GM18867 (cell line): Measurements from ENCODE around the gene SCAPER.
"Not testable (repeated sequence)": the region's sequence is repeated elsewhere in the genome, so short reads cannot be mapped to it uniquely, and the experiment has no call there.

Experiments
- ATAC-seq: cut with Tn5 transposase; IDR thresholded peaks from one replicate; pipeline ENCODE4 v1.9.1; 2021; ENCODE audit warnings: mild to moderate bottlenecking, moderate library complexity; ENCODE audit not compliant: unreplicated experiment

SCAPER gene

GRCh38 chr15:76864586-76864985 lies 40.6 kb downstream of the SCAPER start:
- no peak for ATAC-seq

- no peak for ATAC-seq
Measured at GRCh38 chr15:76863693-76864092, 41.4 kb downstream of the SCAPER start.

- ATAC-seq: no peak
Measured at GRCh38 chr15:76863123-76863522, 42.0 kb downstream of the SCAPER start.

- ATAC-seq: no peak
Measured at GRCh38 chr15:76861815-76862397, 43.2 kb downstream of the SCAPER start.

GRCh38 chr15:76860201-76860600 lies 44.9 kb downstream of the SCAPER start:
- no peak for ATAC-seq

GRCh38 chr15:76850367-76850766 lies 54.8 kb downstream of the SCAPER start:
- not testable (repeated sequence) for ATAC-seq

GRCh38 chr15:76846782-76847181 lies 58.4 kb downstream of the SCAPER start:
- ATAC-seq: no peak

GRCh38 chr15:76844096-76844495 lies 61.0 kb downstream of the SCAPER start:
- ATAC-seq: no peak

- ATAC-seq: no peak
Measured at GRCh38 chr15:76843269-76843668, 61.9 kb downstream of the SCAPER start.

GRCh38 chr15:76840830-76841460 lies 64.2 kb downstream of the SCAPER start:
- ATAC-seq: no peak

- no peak for ATAC-seq
Measured at GRCh38 chr15:76839173-76839572, 66.0 kb downstream of the SCAPER start.

- ATAC-seq: no peak
Measured at GRCh38 chr15:76837474-76837873, 67.7 kb downstream of the SCAPER start.

GRCh38 chr15:76829939-76830338 lies 75.2 kb downstream of the SCAPER start:
- no peak for ATAC-seq

- ATAC-seq: no peak
Measured at GRCh38 chr15:76823890-76824289, 81.2 kb downstream of the SCAPER start.

GRCh38 chr15:76823303-76823702 lies 81.8 kb downstream of the SCAPER start:
- no peak for ATAC-seq

- not testable (repeated sequence) for ATAC-seq
Measured at GRCh38 chr15:76818926-76819325, 86.2 kb downstream of the SCAPER start.

- ATAC-seq: no peak
Measured at GRCh38 chr15:76815421-76815820, 89.7 kb downstream of the SCAPER start.

GRCh38 chr15:76812381-76812780 lies 92.8 kb downstream of the SCAPER start:
- no peak for ATAC-seq

GRCh38 chr15:76809412-76810103 lies 95.6 kb downstream of the SCAPER start:
- ATAC-seq: no peak

GRCh38 chr15:76803049-76803571 lies 102.0 kb downstream of the SCAPER start:
- ATAC-seq: no peak

GRCh38 chr15:76802411-76802810 lies 102.7 kb downstream of the SCAPER start:
- no peak for ATAC-seq

- ATAC-seq: no peak
Measured at GRCh38 chr15:76799760-76800159, 105.4 kb downstream of the SCAPER start.
